ENCODE data around the gene TM9SF3.

- no peak for TF ChIP-seq EZH2 (IDR thresholded peaks at IDR 0.05; ENCODE audit: borderline replicate concordance, low read length)
- no peak for TF ChIP-seq CTCF (conservative IDR thresholded peaks at IDR 0.05 in 1 of 2, IDR thresholded peaks at IDR 0.05 in 1 of 2; ENCODE audit: extremely low read depth in 1 of 2, insufficient read depth in 1 of 2, low read depth in 1 of 2, low read length in 2 of 2)
Observed at GRCh38 chr10:96538683-96539082, 48.1 kb downstream of the TM9SF3 start.

Data from mammary epithelial cell (primary cell).